Left hindlimb (tissue), 1 donor: ENCODE data around the gene DNAJC12.
"Not testable (repeated sequence)": the region's sequence is repeated elsewhere in the genome, so short reads cannot be mapped to it uniquely, and the experiment has no call there.

Experiments used
- DNase-seq: peaks from one replicate; pipeline ENCODE4 v3.0.0-alpha.2; 2018

DNAJC12 gene

GRCh38 chr10:67839511-67839910 is 1.5 kb upstream of the DNAJC12 start:
- DNase-seq: not testable (repeated sequence)

- DNase-seq: no peak
These were observed 1.0 kb downstream of the DNAJC12 start for GRCh38 chr10:67836972-67837371.

GRCh38 chr10:67836488-67836887 is 1.5 kb downstream of the DNAJC12 start:
- no peak for DNase-seq

GRCh38 chr10:67835541-67836394 is 2.2 kb downstream of the DNAJC12 start:
- not testable (repeated sequence) for DNase-seq

- DNase-seq: no peak
These were observed 3.6 kb downstream of the DNAJC12 start for GRCh38 chr10:67834375-67834774.

GRCh38 chr10:67827811-67828210 is 10.2 kb downstream of the DNAJC12 start:
- no peak for DNase-seq

GRCh38 chr10:67819768-67820204 is 18.2 kb downstream of the DNAJC12 start:
- no peak for DNase-seq

GRCh38 chr10:67818323-67818722 is 19.7 kb downstream of the DNAJC12 start:
- no peak for DNase-seq

- DNase-seq: no peak
These were observed 21.3 kb downstream of the DNAJC12 start for GRCh38 chr10:67816719-67817118.

GRCh38 chr10:67815571-67816059 is 22.4 kb downstream of the DNAJC12 start:
- DNase-seq: no peak

- no peak for DNase-seq
These were observed 26.0 kb downstream of the DNAJC12 start for GRCh38 chr10:67812007-67812406.

- DNase-seq: no peak
These were observed 28.9 kb downstream of the DNAJC12 start for GRCh38 chr10:67809107-67809506.

GRCh38 chr10:67808704-67809103 is 29.3 kb downstream of the DNAJC12 start:
- no peak for DNase-seq

- no peak for DNase-seq
These were observed 30.0 kb downstream of the DNAJC12 start for GRCh38 chr10:67807855-67808456.

- no peak for DNase-seq
These were observed 33.7 kb downstream of the DNAJC12 start for GRCh38 chr10:67804395-67804678.

- no peak for DNase-seq
These were observed 34.2 kb downstream of the DNAJC12 start for GRCh38 chr10:67803588-67804394.

GRCh38 chr10:67802767-67803538 is 35.0 kb downstream of the DNAJC12 start:
- no peak for DNase-seq

GRCh38 chr10:67801118-67801517 is 36.9 kb downstream of the DNAJC12 start:
- DNase-seq: no peak

GRCh38 chr10:67794909-67795460 is 43.0 kb downstream of the DNAJC12 start:
- DNase-seq: no peak

- DNase-seq: no peak
These were observed 43.7 kb downstream of the DNAJC12 start for GRCh38 chr10:67794256-67794655.

- no peak for DNase-seq
These were observed 44.7 kb downstream of the DNAJC12 start for GRCh38 chr10:67793313-67793712.

GRCh38 chr10:67792653-67793052 is 45.3 kb downstream of the DNAJC12 start:
- no peak for DNase-seq
